HepG2 (cell line): ENCODE results near the gene ADGRD1. TPM values are rescaled to one million over a fixed set of nuclear protein-coding genes. Genes with fewer than 3 reads are reported as not detected.

ENCODE experiments used
- ATAC-seq: fragments of 200-7000 bp; cut with Tn5 transposase; 3 replicates; pipeline ENCODE4 v1.9.1; 2020; ENCODE audit warnings: mild to moderate bottlenecking, moderate library complexity
- BruUV-seq: library from RNA; stranded (reverse); fragments of 400-500 nt; replicated peaks from 2 replicates; lab custom pipeline; 2021; lab: Mats Ljungman, UMichigan
- CTCF ChIA-PET: fragments of 300-600 bp; formaldehyde crosslinking; extraction: SDS; loops from one replicate; lab custom pipeline; 2021; ENCODE audit warnings: low total read pairs, inconsistent platforms, low intra/inter-chr PET ratio; lab: Yijun Ruan, JAX
- POLR2A ChIA-PET: fragments of 350-600 bp; sonication (Branson Sonifier 250); formaldehyde crosslinking; loops from one replicate; lab custom pipeline; 2020; ENCODE audit warnings: antibody characterized with exemption, inconsistent platforms; lab: Yijun Ruan, JAX
- DNase-seq: peaks from one replicate; pipeline ENCODE4 v3.0.0-alpha.2; 2015; ENCODE audit warnings: low spot score
- FAIRE-seq: peaks from 3 replicates; lab custom pipeline; 2011; peaks lifted over from hg19 to GRCh38; lab: Jason Lieb, UNC
- H2AFZ ChIP-seq: one replicate; pipeline ENCODE4 v1.6.1; 2011; ENCODE audit warnings: low read length, inconsistent platforms
- H3K27ac ChIP-seq: fragments of 300-600 bp; 3 replicates; pipeline ENCODE4 v1.8.0; 2011; ENCODE audit warnings: mixed run types, mild to moderate bottlenecking, mixed read lengths, low read length, inconsistent platforms; ENCODE audit not compliant: insufficient read depth; ENCODE audit errors: extremely low read length
- H3K27me3 ChIP-seq, 2 experiments: fragments of 200-600 bp in 1 of 2; 2 replicates in 1 of 2; 3 replicates in 1 of 2; pipeline versions ENCODE4 v1.6.0 to v1.8.0; 2011; ENCODE audit warnings: low read length in 2 of 2, mild to moderate bottlenecking in 2 of 2, moderate library complexity in 2 of 2, inconsistent platforms in 1 of 2; ENCODE audit not compliant: insufficient read depth in 2 of 2, control insufficient read depth in 1 of 2
- H3K36me3 ChIP-seq, 2 experiments: fragments of 200-600 bp in 1 of 2; replicated peaks in 1 of 2; 2 replicates in 1 of 2; 3 replicates in 1 of 2; pipeline versions ENCODE4 v1.5.1 to v1.8.0; 2011; ENCODE audit warnings: low read length in 2 of 2, inconsistent platforms in 1 of 2; ENCODE audit not compliant: insufficient read depth in 2 of 2, control insufficient read depth in 1 of 2
- H3K4me1 ChIP-seq: 2 replicates; pipeline ENCODE4 v1.5.1; 2012; ENCODE audit warnings: low read length, inconsistent platforms; ENCODE audit not compliant: insufficient read depth
- H3K4me2 ChIP-seq: 2 replicates; pipeline ENCODE4 v1.6.0; 2011; ENCODE audit warnings: low read depth, low read length, inconsistent platforms
- H3K4me3 ChIP-seq, 3 experiments: fragments of 200-600 bp in 1 of 3; sonication (generic), shearing (Covaris generic) in 1 of 3; replicated peaks in 1 of 3; 2 replicates each; pipeline ENCODE4 v1.5.1; 2011 to 2016; ENCODE audit warnings: low read length in 3 of 3, inconsistent platforms in 2 of 3, low read depth in 2 of 3, mild to moderate bottlenecking in 2 of 3, control low read depth in 1 of 3, mixed read lengths in 1 of 3; ENCODE audit not compliant: insufficient read depth in 1 of 3
- H3K79me2 ChIP-seq: one replicate; pipeline ENCODE4 v1.6.1; 2011; ENCODE audit warnings: low read length, inconsistent platforms; ENCODE audit not compliant: insufficient read depth
- H3K9ac ChIP-seq: 2 replicates; pipeline ENCODE4 v1.6.0; 2011; ENCODE audit warnings: mild to moderate bottlenecking, low read depth, low read length, inconsistent platforms; ENCODE audit not compliant: insufficient read depth
- H3K9me3 ChIP-seq: 2 replicates; pipeline ENCODE4 v1.5.1; 2012; ENCODE audit warnings: mild to moderate bottlenecking, low read length
- H4K20me1 ChIP-seq: 2 replicates; pipeline ENCODE4 v1.6.0; 2011; ENCODE audit warnings: inconsistent platforms, mild to moderate bottlenecking, low read length, moderate library complexity; ENCODE audit not compliant: insufficient read depth
- CC2D1A ChIP-seq: sonication (generic); formaldehyde crosslinking; IDR thresholded peaks from 2 replicates; pipeline ENCODE4 v1.8.1; 2023; ENCODE audit warnings: mild to moderate bottlenecking, missing genetic modification reagents
- HIVEP1 ChIP-seq: sonication (generic); formaldehyde crosslinking; IDR thresholded peaks from 2 replicates; pipeline ENCODE4 v1.4.0; 2020; ENCODE audit warnings: mild to moderate bottlenecking, missing genetic modification reagents
- HNF4G ChIP-seq, 2 experiments: sonication (generic) in 1 of 2; formaldehyde crosslinking in 1 of 2; IDR thresholded peaks; 2 replicates each; pipeline versions ENCODE4 v1.4.0 to v1.6.1; 2011 to 2020; ENCODE audit warnings: borderline replicate concordance in 2 of 2, low read depth in 2 of 2, mild to moderate bottlenecking in 2 of 2, low read length in 1 of 2, missing genetic modification reagents in 1 of 2, moderate library complexity in 1 of 2
- ISL2 ChIP-seq: sonication (generic); formaldehyde crosslinking; IDR thresholded peaks from 2 replicates; pipeline ENCODE4 v1.5.0; 2020; ENCODE audit warnings: missing genetic modification reagents
- MXD1 ChIP-seq: sonication (generic); formaldehyde crosslinking; IDR thresholded peaks from 2 replicates; pipeline ENCODE4 v1.4.0; 2020; ENCODE audit warnings: mild to moderate bottlenecking, missing genetic modification reagents
- REST ChIP-seq, 2 experiments: IDR thresholded peaks; 2 replicates each; pipeline ENCODE4 v1.6.1; 2011 to 2012; ENCODE audit warnings: low read length in 2 of 2, borderline replicate concordance in 1 of 2, low read depth in 1 of 2, mild to moderate bottlenecking in 1 of 2, moderate library complexity in 1 of 2
- ZBTB7B ChIP-seq: sonication (generic); formaldehyde crosslinking; IDR thresholded peaks from 2 replicates; pipeline ENCODE4 v1.4.0; 2020; ENCODE audit warnings: missing genetic modification reagents
- ZNF20 ChIP-seq: sonication (generic); formaldehyde crosslinking; IDR thresholded peaks from 2 replicates; pipeline ENCODE4 v1.4.0; 2020; ENCODE audit warnings: mild to moderate bottlenecking, moderate library complexity, missing genetic modification reagents
- ZNF333 ChIP-seq: sonication (generic); formaldehyde crosslinking; IDR thresholded peaks from 2 replicates; pipeline ENCODE4 v1.4.0; 2020; ENCODE audit warnings: mild to moderate bottlenecking, missing genetic modification reagents, borderline replicate concordance
- ZNF44 ChIP-seq: sonication (generic); formaldehyde crosslinking; IDR thresholded peaks from 2 replicates; pipeline ENCODE4 v1.5.1; 2020; ENCODE audit warnings: mild to moderate bottlenecking, missing genetic modification reagents
- ZNF543 ChIP-seq: sonication (generic); formaldehyde crosslinking; IDR thresholded peaks from 2 replicates; pipeline ENCODE4 v1.4.0; 2020; ENCODE audit warnings: mild to moderate bottlenecking, missing genetic modification reagents
- ZNF558 ChIP-seq: sonication (generic); formaldehyde crosslinking; IDR thresholded peaks from 2 replicates; pipeline ENCODE4 v1.9.0; 2022; ENCODE audit warnings: mild to moderate bottlenecking, missing genetic modification reagents, borderline replicate concordance
- ZNF576 ChIP-seq: sonication (generic); formaldehyde crosslinking; IDR thresholded peaks from 2 replicates; pipeline ENCODE4 v1.4.0; 2020; ENCODE audit warnings: mild to moderate bottlenecking, missing genetic modification reagents
- ZNF766 ChIP-seq: sonication (generic); formaldehyde crosslinking; IDR thresholded peaks from 2 replicates; pipeline ENCODE4 v1.5.0; 2020; ENCODE audit warnings: missing genetic modification reagents, borderline replicate concordance
- ZNF790 ChIP-seq: sonication (generic); formaldehyde crosslinking; IDR thresholded peaks from 2 replicates; pipeline ENCODE4 v1.8.0; 2022; ENCODE audit warnings: missing genetic modification reagents, mild to moderate bottlenecking, borderline replicate concordance
- WGBS: methylation state at CpG from one replicate; pipeline ENCODE4 v1.1.6; 2017; ENCODE audit warnings: low lambda C conversion rate; 5-methylcytosine and 5-hydroxymethylcytosine counted together
- in situ Hi-C: cut with HindIII; loops from 2 replicates; pipeline ENCODE4 v1.10.0; 2017; ENCODE audit warnings: low pct_unique_long_range_greater_than_20kb; ENCODE audit not compliant: extremely low pct_ligation_motif_present
- intact Hi-C: fragments of 100-400 bp; cut with micrococcal nuclease; formaldehyde crosslinking; loops from one replicate; pipeline ENCODE4 v1.10.0; 2022; ENCODE audit not compliant: unreplicated experiment
- polyA plus RNA-seq, 8 experiments: library from polyadenylated mRNA; depleted of rRNA in 3 of 8; stranded (reverse) in 7 of 8; unstranded in 1 of 8; fragments of >200 nt; fragmentation: Illumina TruSeq in 4 of 8; extraction: Trizol in 4 of 8; gene quantifications; 2 replicates each; pipeline versions ENCODE4 v1.2.1 to v1.2.3, GENCODE V29; 2011 to 2016; ENCODE audit warnings: low read depth in 4 of 8, missing spikeins in 1 of 8, mixed read lengths in 1 of 8; ENCODE audit not compliant: insufficient read depth in 1 of 8
- total RNA-seq, 5 experiments: library from RNA; depleted of rRNA; stranded (reverse); fragments of >200 nt; fragmentation: Illumina TruSeq; extraction: Trizol; gene quantifications; 2 replicates each; pipeline ENCODE4 v1.2.3, GENCODE V29; 2016; ENCODE audit warnings: low read depth in 1 of 5

The ADGRD1 gene
- total and polyA plus RNA-seq, 2 of the 13 experiments (the other 11 are each of a cell fraction or from before 2014, with no cell fraction given): 0.46 to 12.4 TPM

- H2AFZ ChIP-seq: no peak overlapping the region
- H3K9ac ChIP-seq: no peak overlapping the region
- no peaks in the 10 kb centered on the region for H4K20me1 ChIP-seq
- H3K9me3 ChIP-seq: peaks cover 7% of the 10 kb centered on the region; the same call in 1 of the 2 replicates
- H3K36me3 ChIP-seq: no peaks in the 10 kb centered on the region
- CTCF ChIA-PET: no interaction called here
- BruUV-seq: no TSS peak
- in situ Hi-C loops: no loop called here
- H3K4me3 ChIP-seq: no peak overlapping the region
- FAIRE-seq (no peak), DNase-seq (no peak), ATAC-seq (no peak)
- no peak overlapping the region for H3K4me2 ChIP-seq
- no peaks in the 10 kb centered on the region for H3K4me1 ChIP-seq
- TF ChIP-seq ZNF543 (CRISPR knock-in tag): no peak
- TF ChIP-seq ZBTB7B (CRISPR knock-in tag): no peak
- TF ChIP-seq ZNF576 (CRISPR knock-in tag): no peak
- no peak for TF ChIP-seq HNF4G (IDR thresholded peaks at IDR 0.05; ENCODE audit: borderline replicate concordance, low read depth, low read length)
- TF ChIP-seq HNF4G (CRISPR knock-in tag; IDR thresholded peaks at IDR 0.05; ENCODE audit: borderline replicate concordance, low read depth): no peak
- no peaks in the 10 kb centered on the region; a peak in 1 of 5 replicates for H3K27me3 ChIP-seq
- no peaks in the 10 kb centered on the region for H3K79me2 ChIP-seq
- no peak overlapping the region for H3K27ac ChIP-seq
- POLR2A ChIA-PET: no interaction called here
- intact Hi-C loops: no loop called here
Observed at GRCh38 chr12:131176266-131176665, 222.6 kb downstream of the ADGRD1 start.

GRCh38 chr12:131176926-131177325 is 223.2 kb downstream of the ADGRD1 start:
- H4K20me1 ChIP-seq: no peaks in the 10 kb centered on the region
- DNase-seq: no peak
- in situ Hi-C loops (no loop called here), intact Hi-C loops (no loop called here)
- ATAC-seq: no peak
- FAIRE-seq: no peak
- H3K27ac ChIP-seq: no peak overlapping the region
- H3K9me3 ChIP-seq: peaks cover 7% of the 10 kb centered on the region; the same call in 1 of the 2 replicates
- no peaks in the 10 kb centered on the region for H3K36me3 ChIP-seq
- no peak overlapping the region for H2AFZ ChIP-seq
- no peak overlapping the region for H3K4me2 ChIP-seq
- ChIA-PET CTCF (no interaction called here), POLR2A (no interaction called here)
- 0% methylated on average over 1 of the region's 1 CpG for WGBS
- no peaks in the 10 kb centered on the region; a peak in 1 of 5 replicates for H3K27me3 ChIP-seq
- no peaks in the 10 kb centered on the region for H3K4me1 ChIP-seq
- BruUV-seq: no TSS peak
- H3K4me3 ChIP-seq: no peak overlapping the region
- H3K9ac ChIP-seq: no peak overlapping the region
- no peaks in the 10 kb centered on the region for H3K79me2 ChIP-seq
- TF ChIP-seq ZNF790 (CRISPR knock-in tag) (no peak), ZNF44 (no peak), ZNF766 (CRISPR knock-in tag) (no peak), CC2D1A (CRISPR knock-in tag) (no peak), HIVEP1 (CRISPR knock-in tag) (no peak), ZNF558 (CRISPR knock-in tag) (no peak), REST (IDR thresholded peaks at IDR 0.05; ENCODE audit: borderline replicate concordance in 1 of 2, low read depth in 1 of 2, low read length in 2 of 2) (no peak), ISL2 (CRISPR knock-in tag) (no peak), ZNF20 (no peak), MXD1 (CRISPR knock-in tag) (no peak), ZNF333 (CRISPR knock-in tag) (no peak)
